ENCODE measurements around the gene MAN2A1. TPM values are rescaled to one million over a fixed set of nuclear protein-coding genes. Genes with fewer than 3 reads are reported as not detected.
"Not testable (repeated sequence)": the region's sequence is repeated elsewhere in the genome, so short reads cannot be mapped to it uniquely, and the experiment has no call there.

MAN2A1 gene
- total RNA-seq, 2 experiments from 2014 or later: 50.1 to 52.3 TPM

DNA sequence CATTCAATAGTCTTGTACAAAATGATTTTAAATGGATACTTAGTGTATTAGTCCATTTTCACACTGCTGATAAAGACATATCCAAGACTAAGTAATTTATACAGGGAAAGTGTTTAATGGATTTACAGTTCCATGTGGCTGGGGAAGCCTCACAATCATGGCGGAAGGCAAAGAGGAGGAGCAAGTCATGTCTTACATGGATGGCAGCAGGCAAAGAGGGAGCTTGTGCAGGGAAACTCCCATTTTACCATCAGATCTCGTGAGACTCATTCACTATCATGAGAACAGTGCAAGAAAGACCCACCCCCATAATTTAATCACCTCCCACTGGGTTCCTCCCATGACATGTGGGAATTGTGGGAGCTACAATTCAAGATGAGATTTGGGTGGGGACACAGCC is 203.5 kb downstream of the MAN2A1 start:
- DNase-seq; H3K27ac Mint-ChIP-seq; CTCF ChIA-PET; H3K27me3 Mint-ChIP-seq (ENCODE audit: low read depth); H3K36me3 Mint-ChIP-seq (ENCODE audit: low read depth); intact Hi-C loops (cut with micrococcal nuclease); H3K4me3 Mint-ChIP-seq; H3K4me1 Mint-ChIP-seq (ENCODE audit: low read depth); H3K9me3 Mint-ChIP-seq: not testable (repeated sequence)

GRCh38 chr5:109898269-109899162 is 208.8 kb downstream of the MAN2A1 start:
- no peaks in the 10 kb centered on the region for H3K36me3 Mint-ChIP-seq (ENCODE audit: low read depth)
- no peak for DNase-seq
- no peak overlapping the region for H3K4me3 Mint-ChIP-seq
- intact Hi-C loops (cut with micrococcal nuclease): no loop called here
- no peak overlapping the region for H3K27ac Mint-ChIP-seq
- peaks cover 3% of the 10 kb centered on the region for H3K4me1 Mint-ChIP-seq (ENCODE audit: low read depth)
- CTCF ChIA-PET: no interaction called here
- H3K9me3 Mint-ChIP-seq: no peaks in the 10 kb centered on the region
- H3K27me3 Mint-ChIP-seq (ENCODE audit: low read depth): no peaks in the 10 kb centered on the region

DNA sequence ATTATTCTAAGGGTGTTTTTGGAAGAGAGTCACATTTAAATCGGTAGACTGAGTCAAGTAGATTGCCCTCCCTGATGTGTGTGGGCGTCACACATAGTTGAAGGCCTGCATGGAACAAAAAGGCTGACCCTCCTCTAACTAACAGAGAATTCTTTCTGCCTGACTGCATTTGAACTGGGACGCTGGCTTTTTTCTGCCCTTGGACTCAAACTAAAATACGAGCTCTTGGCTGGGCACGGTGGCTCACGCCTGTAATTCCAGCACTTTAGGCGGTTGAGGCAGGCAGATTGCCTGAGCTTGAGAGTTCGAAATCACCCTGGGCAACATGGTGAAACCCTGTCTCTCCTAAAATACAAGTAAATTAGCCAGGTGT is 209.4 kb downstream of the MAN2A1 start:
- H3K27ac Mint-ChIP-seq: no peak overlapping the region
- CTCF ChIA-PET: no interaction called here
- intact Hi-C loops (cut with micrococcal nuclease): no loop called here
- H3K4me1 Mint-ChIP-seq (ENCODE audit: low read depth): peaks cover 3% of the 10 kb centered on the region
- no peak for DNase-seq
- no peaks in the 10 kb centered on the region for H3K36me3 Mint-ChIP-seq (ENCODE audit: low read depth)
- H3K4me3 Mint-ChIP-seq: no peak overlapping the region
- no peaks in the 10 kb centered on the region for H3K9me3 Mint-ChIP-seq
- no peaks in the 10 kb centered on the region for H3K27me3 Mint-ChIP-seq (ENCODE audit: low read depth)

DNA sequence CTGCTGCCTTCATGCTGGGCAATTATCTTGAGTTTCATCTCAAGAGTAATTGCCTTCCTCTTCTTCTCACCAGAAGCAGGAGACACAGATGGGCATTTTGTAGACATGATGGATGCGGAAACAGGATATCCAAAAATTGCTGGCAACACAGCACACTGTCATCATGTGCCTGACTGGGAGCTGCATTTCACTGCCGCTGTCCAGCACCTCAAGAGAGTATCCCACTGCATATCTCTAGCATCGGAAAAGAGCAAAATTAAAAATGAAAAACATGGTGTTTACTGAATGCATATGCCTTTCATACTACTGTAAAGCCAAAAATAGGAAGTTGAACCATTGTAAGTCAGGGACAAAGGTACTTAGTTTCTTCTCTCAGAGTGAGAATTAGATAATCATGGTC is 210.7 kb downstream of the MAN2A1 start:
- no peak for DNase-seq
- no peaks in the 10 kb centered on the region for H3K27me3 Mint-ChIP-seq (ENCODE audit: low read depth)
- no peaks in the 10 kb centered on the region for H3K36me3 Mint-ChIP-seq (ENCODE audit: low read depth)
- H3K4me1 Mint-ChIP-seq (ENCODE audit: low read depth): peaks cover 3% of the 10 kb centered on the region
- H3K9me3 Mint-ChIP-seq: no peaks in the 10 kb centered on the region
- intact Hi-C loops (cut with micrococcal nuclease): no loop called here
- no peak overlapping the region for H3K4me3 Mint-ChIP-seq
- CTCF ChIA-PET: no interaction called here
- no peak overlapping the region for H3K27ac Mint-ChIP-seq

DNA sequence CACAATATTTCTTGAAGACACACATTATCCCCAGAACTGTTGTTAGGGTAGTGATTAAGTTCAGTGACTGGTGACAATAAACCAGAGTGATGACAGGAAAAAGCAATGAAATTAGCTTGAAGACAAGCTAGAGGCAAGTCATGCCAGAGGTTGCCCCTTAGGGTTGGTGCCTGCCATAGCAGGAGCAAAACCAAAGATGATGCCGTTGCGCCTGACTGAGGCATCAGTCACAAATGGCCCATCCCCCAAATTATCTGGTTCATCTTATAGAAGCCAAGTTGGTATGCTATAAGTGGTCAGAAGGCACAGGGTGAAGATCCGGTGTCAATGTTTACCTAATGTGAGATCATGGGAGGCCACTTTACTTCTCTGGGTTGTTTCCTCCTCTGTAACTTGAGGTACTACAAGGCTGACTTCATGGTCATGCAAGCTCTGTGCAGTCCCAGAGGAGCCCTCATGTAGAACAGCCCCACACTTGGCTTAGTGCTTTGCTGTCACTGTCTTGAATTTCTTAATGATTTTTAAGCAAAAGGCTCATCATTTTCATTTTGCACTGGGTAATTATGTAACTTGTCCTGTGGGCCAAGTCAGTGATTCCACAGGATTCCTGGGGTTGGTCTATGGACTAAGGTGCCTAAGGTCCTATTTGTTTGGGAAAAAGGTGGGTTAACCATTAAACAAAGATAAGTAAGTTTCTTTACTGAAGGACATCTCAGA is 211.3 kb downstream of the MAN2A1 start:
- Mint-ChIP-seq H3K4me3 (no peak overlapping the region), H3K27ac (no peak overlapping the region), H3K36me3 (ENCODE audit: low read depth) (no peaks in the 10 kb centered on the region), H3K9me3 (no peaks in the 10 kb centered on the region), H3K27me3 (ENCODE audit: low read depth) (no peaks in the 10 kb centered on the region), H3K4me1 (ENCODE audit: low read depth) (no peaks in the 10 kb centered on the region)
- intact Hi-C loops (cut with micrococcal nuclease): no loop called here
- CTCF ChIA-PET: no interaction called here
- no peak for DNase-seq

- Mint-ChIP-seq H3K4me1 (ENCODE audit: low read depth) (peaks cover under 1% of the 10 kb centered on the region), H3K9me3 (no peaks in the 10 kb centered on the region), H3K4me3 (no peak overlapping the region), H3K36me3 (ENCODE audit: low read depth) (no peaks in the 10 kb centered on the region), H3K27ac (no peak overlapping the region), H3K27me3 (ENCODE audit: low read depth) (no peaks in the 10 kb centered on the region)
- CTCF ChIA-PET: no interaction called here
- no peak for DNase-seq
- intact Hi-C loops (cut with micrococcal nuclease): no loop called here
Measured at GRCh38 chr5:109901628-109901981, 211.9 kb downstream of the MAN2A1 start.

- no peak for DNase-seq
- Mint-ChIP-seq H3K4me3 (no peak overlapping the region), H3K36me3 (ENCODE audit: low read depth) (no peaks in the 10 kb centered on the region), H3K9me3 (no peaks in the 10 kb centered on the region), H3K27ac (no peak overlapping the region), H3K4me1 (ENCODE audit: low read depth) (peaks cover 8% of the 10 kb centered on the region), H3K27me3 (ENCODE audit: low read depth) (no peaks in the 10 kb centered on the region)
- CTCF ChIA-PET: no interaction called here
- intact Hi-C loops (cut with micrococcal nuclease): no loop called here
Measured at GRCh38 chr5:109903061-109903460, 213.3 kb downstream of the MAN2A1 start.

- CTCF ChIA-PET: interaction anchor here (1.0 kb wide), 1 partner anchor 74 kb away, joined by 5 read pairs; no protein-coding TSS in a partner anchor
- intact Hi-C loops (cut with micrococcal nuclease): no loop called here
- Mint-ChIP-seq H3K36me3 (ENCODE audit: low read depth) (no peaks in the 10 kb centered on the region), H3K9me3 (no peaks in the 10 kb centered on the region), H3K27me3 (ENCODE audit: low read depth) (no peaks in the 10 kb centered on the region), H3K4me1 (ENCODE audit: low read depth) (peaks cover 8% of the 10 kb centered on the region), H3K4me3 (no peak overlapping the region), H3K27ac (no peak overlapping the region)
- DNase-seq: no peak
Measured at GRCh38 chr5:109905906-109906305, 216.2 kb downstream of the MAN2A1 start.

DNA sequence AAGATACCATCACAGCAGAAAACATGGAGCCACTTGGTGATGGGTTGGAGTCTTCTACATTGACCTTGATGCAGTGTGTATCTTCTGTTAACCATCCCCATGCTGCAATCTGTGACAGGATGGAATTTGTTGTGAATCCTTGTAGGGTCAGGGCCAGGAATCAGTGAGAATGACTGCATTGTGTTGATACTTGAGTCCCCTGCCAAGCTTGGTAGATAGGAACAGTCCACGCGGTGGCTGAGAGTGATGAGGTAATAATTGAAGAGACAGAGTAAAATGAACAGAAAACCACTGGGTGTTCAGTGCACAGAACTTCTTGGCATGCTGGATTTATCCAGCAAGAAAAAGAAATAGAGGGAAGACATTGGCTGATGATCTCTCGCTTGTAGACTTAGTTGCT is 217.5 kb downstream of the MAN2A1 start:
- Mint-ChIP-seq H3K36me3 (ENCODE audit: low read depth) (no peaks in the 10 kb centered on the region), H3K27ac (no peak overlapping the region), H3K4me1 (ENCODE audit: low read depth) (peaks cover 10% of the 10 kb centered on the region), H3K9me3 (no peaks in the 10 kb centered on the region), H3K4me3 (no peak overlapping the region), H3K27me3 (ENCODE audit: low read depth) (no peaks in the 10 kb centered on the region)
- CTCF ChIA-PET: interaction anchor here (0.9 to 1.5 kb wide), 2 partner anchors 9 to 19 kb away, joined by 3 to 4 read pairs; no protein-coding TSS in a partner anchor
- intact Hi-C loops (cut with micrococcal nuclease): no loop called here
- no peak for DNase-seq

- peaks cover 12% of the 10 kb centered on the region for H3K4me1 Mint-ChIP-seq (ENCODE audit: low read depth)
- no peak for DNase-seq
- no peaks in the 10 kb centered on the region for H3K27me3 Mint-ChIP-seq (ENCODE audit: low read depth)
- no peaks in the 10 kb centered on the region for H3K9me3 Mint-ChIP-seq
- CTCF ChIA-PET: interaction anchor here (0.9 to 1.5 kb wide), 2 partner anchors 9 to 19 kb away, joined by 3 to 4 read pairs; no protein-coding TSS in a partner anchor
- no peak overlapping the region for H3K27ac Mint-ChIP-seq
- no peaks in the 10 kb centered on the region for H3K36me3 Mint-ChIP-seq (ENCODE audit: low read depth)
- intact Hi-C loops (cut with micrococcal nuclease): loop anchor here (1.0 kb wide), 1 partner anchor 14 kb away; no protein-coding TSS in a partner anchor
- H3K4me3 Mint-ChIP-seq: no peak overlapping the region
Measured at GRCh38 chr5:109907731-109908130, 218.0 kb downstream of the MAN2A1 start.

- Mint-ChIP-seq H3K27me3 (ENCODE audit: low read depth) (no peaks in the 10 kb centered on the region), H3K36me3 (ENCODE audit: low read depth) (no peaks in the 10 kb centered on the region), H3K4me3 (no peak overlapping the region), H3K9me3 (no peaks in the 10 kb centered on the region), H3K4me1 (ENCODE audit: low read depth) (peaks cover 12% of the 10 kb centered on the region), H3K27ac (no peak overlapping the region)
- intact Hi-C loops (cut with micrococcal nuclease): loop anchor here (1.0 kb wide), 1 partner anchor 13 kb away; no protein-coding TSS in a partner anchor
- DNase-seq: no peak
- CTCF ChIA-PET: no interaction called here
Measured at GRCh38 chr5:109908366-109908765, 218.6 kb downstream of the MAN2A1 start.

DNA sequence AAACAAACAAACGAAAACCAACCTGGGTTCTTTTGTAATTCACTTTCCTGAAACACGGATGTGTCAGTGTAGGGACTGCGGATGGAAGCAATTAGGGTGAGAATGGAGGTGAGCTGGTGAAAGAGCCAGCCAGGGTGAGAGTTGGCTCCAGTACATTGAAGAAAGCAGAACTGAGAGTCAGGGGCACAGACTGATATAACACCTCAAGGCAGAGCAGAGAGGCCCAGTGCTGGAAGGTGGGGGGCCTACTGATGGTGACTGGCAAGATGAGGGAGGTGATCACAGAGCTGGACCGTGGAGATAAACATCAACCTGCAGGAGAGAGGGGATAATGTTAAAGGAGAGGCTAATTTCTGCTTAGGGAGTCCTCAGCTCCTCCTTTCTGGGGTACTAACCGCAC is 221.1 kb downstream of the MAN2A1 start:
- Mint-ChIP-seq H3K36me3 (ENCODE audit: low read depth) (no peaks in the 10 kb centered on the region), H3K4me1 (ENCODE audit: low read depth) (peaks cover 27% of the 10 kb centered on the region), H3K27ac (no peak overlapping the region), H3K9me3 (no peaks in the 10 kb centered on the region), H3K4me3 (no peak overlapping the region), H3K27me3 (ENCODE audit: low read depth) (no peaks in the 10 kb centered on the region)
- intact Hi-C loops (cut with micrococcal nuclease): no loop called here
- CTCF ChIA-PET: no interaction called here
- no peak for DNase-seq

GRCh38 chr5:109911731-109912130 is 222.0 kb downstream of the MAN2A1 start:
- CTCF ChIA-PET: interaction anchor here (0.7 kb wide), 1 partner anchor 1620 kb away, joined by 3 read pairs; no protein-coding TSS in a partner anchor
- Mint-ChIP-seq H3K4me3 (no peak overlapping the region), H3K27ac (no peak overlapping the region), H3K4me1 (ENCODE audit: low read depth) (peaks cover 25% of the 10 kb centered on the region), H3K36me3 (ENCODE audit: low read depth) (no peaks in the 10 kb centered on the region), H3K27me3 (ENCODE audit: low read depth) (no peaks in the 10 kb centered on the region), H3K9me3 (no peaks in the 10 kb centered on the region)
- intact Hi-C loops (cut with micrococcal nuclease): no loop called here
- no peak for DNase-seq

Data from activated naive CD4-positive, alpha-beta T cell treated with anti-CD3 and anti-CD28 coated beads for 36 hours (primary cell).